H1 (cell line): Measurements from ENCODE around the gene CASZ1. TPM values are rescaled to one million over a fixed set of nuclear protein-coding genes. Genes with fewer than 3 reads are reported as not detected.

ENCODE experiments used
- ASH2L ChIP-seq: fragments of 200-600, 300-600 bp; sonication (generic); IDR thresholded peaks from one replicate; pipeline ENCODE4 v1.7.1; 2017; ENCODE audit warnings: low read length
- EGR1 ChIP-seq: IDR thresholded peaks from 2 replicates; pipeline ENCODE4 v1.6.1; 2011; ENCODE audit warnings: low read depth, low read length, borderline replicate concordance
- SP2 ChIP-seq: IDR thresholded peaks from 2 replicates; pipeline ENCODE4 v1.6.1; 2012; ENCODE audit warnings: mild to moderate bottlenecking, low read length, inconsistent platforms
- SUZ12 ChIP-seq: fragments of 200-600 bp; sonication (generic); IDR thresholded peaks from 2 replicates; pipeline ENCODE4 v1.6.1; 2012; ENCODE audit warnings: mild to moderate bottlenecking, inconsistent platforms, low read length, moderate library complexity, mixed read lengths
- TAF1 ChIP-seq: IDR thresholded peaks from 2 replicates; pipeline ENCODE4 v1.6.1; 2011; ENCODE audit warnings: mild to moderate bottlenecking, low read depth, low read length
- polyA plus RNA-seq, 7 experiments: library from polyadenylated mRNA; depleted of rRNA in 3 of 7; stranded (reverse) in 5 of 7; unstranded in 2 of 7; fragments of >200 nt in 5 of 7; fragments of 200-250 nt in 2 of 7; gene quantifications; 1 replicate in 5 of 7; 2 replicates in 1 of 7; 4 replicates in 1 of 7; pipeline versions ENCODE4 v1.2.1 to v1.2.3, GENCODE V29; 2011 to 2013; ENCODE audit warnings: missing spikeins in 2 of 7, mixed read lengths in 2 of 7
- total RNA-seq: library from RNA; stranded (reverse); fragmentation: NEBNext Ultra II Directional; extraction: Animal tissue kit (Norgen Biotek cat#: 25700); gene quantifications from 2 replicates; pipeline ENCODE4 v1.2.1, GENCODE V29; 2021
- TF ChIP-seq, protein P1 (sequence below): fragments of 300-600 bp; sonication (generic); IDR thresholded peaks from 2 replicates; pipeline ENCODE4 v1.7.1; 2012; ENCODE audit warnings: low read length, moderate library complexity, mild to moderate bottlenecking, inconsistent platforms; ENCODE audit not compliant: insufficient replicate concordance

Gene CASZ1
- total and polyA plus RNA-seq, 2 of the 8 experiments (the other 6 are each of a cell fraction or from before 2014, with no cell fraction given) = 4.4 to 7.7 TPM

DNA sequence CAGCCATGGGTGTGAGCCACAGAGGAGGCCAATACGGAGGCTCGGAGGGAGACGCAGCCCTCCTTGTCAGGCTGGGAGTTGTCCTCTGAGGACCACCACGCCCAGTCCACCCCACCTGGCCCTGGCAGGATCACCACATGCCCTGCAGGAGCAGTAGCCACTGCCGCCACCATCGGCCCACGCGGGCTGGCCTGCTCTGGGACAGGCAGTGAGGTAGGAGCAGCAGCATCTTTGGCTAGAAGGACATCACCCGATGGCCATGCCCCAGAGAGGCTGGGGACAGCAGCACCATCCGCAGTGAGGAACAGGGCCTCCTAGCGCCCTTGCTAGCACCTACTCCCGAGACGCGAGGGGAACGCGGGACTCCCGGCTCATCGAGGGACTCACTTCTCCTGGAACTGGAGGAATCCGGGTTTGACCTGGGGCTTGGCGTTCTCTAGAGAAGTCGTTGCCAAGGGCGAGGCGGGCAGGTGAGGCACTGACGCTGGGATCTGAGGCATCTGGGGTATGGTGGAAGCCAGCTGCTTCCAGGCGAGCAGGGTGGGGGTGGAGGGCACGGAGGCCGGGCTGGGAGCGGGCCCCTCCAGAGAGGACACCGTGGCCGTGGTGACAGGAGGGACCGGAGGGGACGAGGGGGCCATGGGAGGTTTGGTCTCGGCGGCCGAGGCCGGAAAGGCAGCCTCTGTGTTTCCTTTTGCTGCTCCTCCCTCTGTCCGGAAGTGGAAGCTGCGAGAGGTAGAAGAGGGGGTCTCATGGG, 148.9 kb downstream of the CASZ1 start (continued):
- TF ChIP-seq, protein P1, sequence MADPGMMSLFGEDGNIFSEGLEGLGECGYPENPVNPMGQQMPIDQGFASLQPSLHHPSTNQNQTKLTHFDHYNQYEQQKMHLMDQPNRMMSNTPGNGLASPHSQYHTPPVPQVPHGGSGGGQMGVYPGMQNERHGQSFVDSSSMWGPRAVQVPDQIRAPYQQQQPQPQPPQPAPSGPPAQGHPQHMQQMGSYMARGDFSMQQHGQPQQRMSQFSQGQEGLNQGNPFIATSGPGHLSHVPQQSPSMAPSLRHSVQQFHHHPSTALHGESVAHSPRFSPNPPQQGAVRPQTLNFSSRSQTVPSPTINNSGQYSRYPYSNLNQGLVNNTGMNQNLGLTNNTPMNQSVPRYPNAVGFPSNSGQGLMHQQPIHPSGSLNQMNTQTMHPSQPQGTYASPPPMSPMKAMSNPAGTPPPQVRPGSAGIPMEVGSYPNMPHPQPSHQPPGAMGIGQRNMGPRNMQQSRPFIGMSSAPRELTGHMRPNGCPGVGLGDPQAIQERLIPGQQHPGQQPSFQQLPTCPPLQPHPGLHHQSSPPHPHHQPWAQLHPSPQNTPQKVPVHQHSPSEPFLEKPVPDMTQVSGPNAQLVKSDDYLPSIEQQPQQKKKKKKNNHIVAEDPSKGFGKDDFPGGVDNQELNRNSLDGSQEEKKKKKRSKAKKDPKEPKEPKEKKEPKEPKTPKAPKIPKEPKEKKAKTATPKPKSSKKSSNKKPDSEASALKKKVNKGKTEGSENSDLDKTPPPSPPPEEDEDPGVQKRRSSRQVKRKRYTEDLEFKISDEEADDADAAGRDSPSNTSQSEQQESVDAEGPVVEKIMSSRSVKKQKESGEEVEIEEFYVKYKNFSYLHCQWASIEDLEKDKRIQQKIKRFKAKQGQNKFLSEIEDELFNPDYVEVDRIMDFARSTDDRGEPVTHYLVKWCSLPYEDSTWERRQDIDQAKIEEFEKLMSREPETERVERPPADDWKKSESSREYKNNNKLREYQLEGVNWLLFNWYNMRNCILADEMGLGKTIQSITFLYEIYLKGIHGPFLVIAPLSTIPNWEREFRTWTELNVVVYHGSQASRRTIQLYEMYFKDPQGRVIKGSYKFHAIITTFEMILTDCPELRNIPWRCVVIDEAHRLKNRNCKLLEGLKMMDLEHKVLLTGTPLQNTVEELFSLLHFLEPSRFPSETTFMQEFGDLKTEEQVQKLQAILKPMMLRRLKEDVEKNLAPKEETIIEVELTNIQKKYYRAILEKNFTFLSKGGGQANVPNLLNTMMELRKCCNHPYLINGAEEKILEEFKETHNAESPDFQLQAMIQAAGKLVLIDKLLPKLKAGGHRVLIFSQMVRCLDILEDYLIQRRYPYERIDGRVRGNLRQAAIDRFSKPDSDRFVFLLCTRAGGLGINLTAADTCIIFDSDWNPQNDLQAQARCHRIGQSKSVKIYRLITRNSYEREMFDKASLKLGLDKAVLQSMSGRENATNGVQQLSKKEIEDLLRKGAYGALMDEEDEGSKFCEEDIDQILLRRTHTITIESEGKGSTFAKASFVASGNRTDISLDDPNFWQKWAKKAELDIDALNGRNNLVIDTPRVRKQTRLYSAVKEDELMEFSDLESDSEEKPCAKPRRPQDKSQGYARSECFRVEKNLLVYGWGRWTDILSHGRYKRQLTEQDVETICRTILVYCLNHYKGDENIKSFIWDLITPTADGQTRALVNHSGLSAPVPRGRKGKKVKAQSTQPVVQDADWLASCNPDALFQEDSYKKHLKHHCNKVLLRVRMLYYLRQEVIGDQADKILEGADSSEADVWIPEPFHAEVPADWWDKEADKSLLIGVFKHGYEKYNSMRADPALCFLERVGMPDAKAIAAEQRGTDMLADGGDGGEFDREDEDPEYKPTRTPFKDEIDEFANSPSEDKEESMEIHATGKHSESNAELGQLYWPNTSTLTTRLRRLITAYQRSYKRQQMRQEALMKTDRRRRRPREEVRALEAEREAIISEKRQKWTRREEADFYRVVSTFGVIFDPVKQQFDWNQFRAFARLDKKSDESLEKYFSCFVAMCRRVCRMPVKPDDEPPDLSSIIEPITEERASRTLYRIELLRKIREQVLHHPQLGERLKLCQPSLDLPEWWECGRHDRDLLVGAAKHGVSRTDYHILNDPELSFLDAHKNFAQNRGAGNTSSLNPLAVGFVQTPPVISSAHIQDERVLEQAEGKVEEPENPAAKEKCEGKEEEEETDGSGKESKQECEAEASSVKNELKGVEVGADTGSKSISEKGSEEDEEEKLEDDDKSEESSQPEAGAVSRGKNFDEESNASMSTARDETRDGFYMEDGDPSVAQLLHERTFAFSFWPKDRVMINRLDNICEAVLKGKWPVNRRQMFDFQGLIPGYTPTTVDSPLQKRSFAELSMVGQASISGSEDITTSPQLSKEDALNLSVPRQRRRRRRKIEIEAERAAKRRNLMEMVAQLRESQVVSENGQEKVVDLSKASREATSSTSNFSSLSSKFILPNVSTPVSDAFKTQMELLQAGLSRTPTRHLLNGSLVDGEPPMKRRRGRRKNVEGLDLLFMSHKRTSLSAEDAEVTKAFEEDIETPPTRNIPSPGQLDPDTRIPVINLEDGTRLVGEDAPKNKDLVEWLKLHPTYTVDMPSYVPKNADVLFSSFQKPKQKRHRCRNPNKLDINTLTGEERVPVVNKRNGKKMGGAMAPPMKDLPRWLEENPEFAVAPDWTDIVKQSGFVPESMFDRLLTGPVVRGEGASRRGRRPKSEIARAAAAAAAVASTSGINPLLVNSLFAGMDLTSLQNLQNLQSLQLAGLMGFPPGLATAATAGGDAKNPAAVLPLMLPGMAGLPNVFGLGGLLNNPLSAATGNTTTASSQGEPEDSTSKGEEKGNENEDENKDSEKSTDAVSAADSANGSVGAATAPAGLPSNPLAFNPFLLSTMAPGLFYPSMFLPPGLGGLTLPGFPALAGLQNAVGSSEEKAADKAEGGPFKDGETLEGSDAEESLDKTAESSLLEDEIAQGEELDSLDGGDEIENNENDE = no peak
- TF ChIP-seq SP2 (no peak), TAF1 (no peak), EGR1 (no peak), ASH2L (no peak), SUZ12 (no peak)
- TF ChIP-seq, all 59 proteins: peak for 0
